Common myeloid progenitor, CD34-positive (primary cell): ENCODE results near the gene FLOT2.
A peak's percentile ranks its signal among the peaks of the same experiment; 100 is the strongest.
"Not testable (repeated sequence)": the region's sequence is repeated elsewhere in the genome, so short reads cannot be mapped to it uniquely, and the experiment has no call there.

Experiments used
- CTCF ChIA-PET: fragments of 350-600 bp; sonication (Branson Sonifier 250); formaldehyde crosslinking; loops from one replicate; lab custom pipeline; 2021; ENCODE audit warnings: antibody characterized with exemption; lab: Charles Lee
- POLR2A ChIA-PET: fragments of 350-600 bp; sonication (Branson Sonifier 250); formaldehyde crosslinking; loops from one replicate; lab custom pipeline; 2021; ENCODE audit warnings: antibody characterized with exemption; lab: Charles Lee
- DNase-seq, 3 donors: peaks; one replicate each; pipeline versions ENCODE4 v3.0.0 to v3.0.0-alpha.2; 2013
- H3K27ac ChIP-seq, 2 experiments: 1 replicate in 1 of 2; 2 replicates in 1 of 2; pipeline ENCODE4 v1.7.0; 2013; ENCODE audit warnings: inconsistent platforms in 2 of 2, low read length in 2 of 2, mild to moderate bottlenecking in 2 of 2, low read depth in 1 of 2, moderate library complexity in 1 of 2; ENCODE audit not compliant: severe bottlenecking in 2 of 2, insufficient read depth in 1 of 2, poor library complexity in 1 of 2
- H3K27me3 ChIP-seq, 5 experiments: replicated peaks in 2 of 5; 1 replicate in 3 of 5; 2 replicates in 2 of 5; pipeline versions ENCODE4 v1.6.1 to v1.7.0; 2013; ENCODE audit warnings: low read length in 4 of 5, mild to moderate bottlenecking in 2 of 5, moderate library complexity in 2 of 5, inconsistent platforms in 1 of 5; ENCODE audit not compliant: insufficient read depth in 5 of 5, control insufficient read depth in 4 of 5
- H3K36me3 ChIP-seq, 4 experiments: 1 replicate in 2 of 4; 2 replicates in 2 of 4; pipeline versions ENCODE4 v1.6.1 to v1.7.0; 2013; ENCODE audit warnings: low read length in 3 of 4, control low read depth in 1 of 4, mild to moderate bottlenecking in 1 of 4; ENCODE audit not compliant: control insufficient read depth in 4 of 4, insufficient read depth in 4 of 4
- H3K4me1 ChIP-seq, 4 experiments: 1 replicate in 3 of 4; 2 replicates in 1 of 4; pipeline versions ENCODE4 v1.6.1 to v1.7.1; 2013; ENCODE audit warnings: low read length in 3 of 4, mild to moderate bottlenecking in 3 of 4, control low read depth in 1 of 4, inconsistent platforms in 1 of 4, moderate library complexity in 1 of 4; ENCODE audit not compliant: control insufficient read depth in 4 of 4, insufficient read depth in 4 of 4; ENCODE audit errors: control extremely low read depth in 1 of 4
- H3K4me3 ChIP-seq, 7 experiments: 1 replicate in 4 of 7; 2 replicates in 3 of 7; pipeline versions ENCODE4 v1.5.1 to v1.7.0; 2013; ENCODE audit warnings: mild to moderate bottlenecking in 7 of 7, low read length in 6 of 7, moderate library complexity in 6 of 7, inconsistent platforms in 2 of 7, low read depth in 2 of 7, control low read depth in 1 of 7; ENCODE audit not compliant: insufficient read depth in 4 of 7, control insufficient read depth in 1 of 7; ENCODE audit errors: extremely low read depth in 1 of 7
- H3K9me3 ChIP-seq, 5 experiments: 1 replicate in 4 of 5; 2 replicates in 1 of 5; pipeline versions ENCODE4 v1.6.1 to v1.7.1; 2013; ENCODE audit warnings: low read length in 4 of 5, mild to moderate bottlenecking in 2 of 5, inconsistent platforms in 1 of 5, low read depth in 1 of 5, moderate library complexity in 1 of 5; ENCODE audit not compliant: control insufficient read depth in 4 of 5, insufficient read depth in 2 of 5; ENCODE audit errors: control extremely low read depth in 1 of 5
- WGBS: methylation state at CpG from one replicate; pipeline ENCODE4 v1.1.5; 2013; ENCODE audit not compliant: insufficient coverage; 5-methylcytosine and 5-hydroxymethylcytosine counted together

Gene FLOT2

GRCh38 chr17:28879886-28880571 is 17.5 kb downstream of the FLOT2 start:
- H3K27me3 ChIP-seq = no peaks in the 10 kb centered on the region
- DNase-seq = no peak
- no peak overlapping the region for H3K4me3 ChIP-seq
- POLR2A ChIA-PET = no interaction called here
- no peaks in the 10 kb centered on the region for H3K4me1 ChIP-seq
- WGBS = 79% methylated on average over 8 of the region's 9 CpGs
- CTCF ChIA-PET = interaction anchor here (1.4 to 1.8 kb wide), 6 partner anchors 8 to 117 kb away, joined by 3 to 5 read pairs (median 4); partner anchors contain the start of gene DHRS13
- H3K9me3 ChIP-seq = no peaks in the 10 kb centered on the region
- H3K27ac ChIP-seq = no peak overlapping the region
- H3K36me3 ChIP-seq = peaks cover 11 to 69% (median 56%) of the 10 kb centered on the region in 4 experiments

GRCh38 chr17:28878981-28879380 is 18.6 kb downstream of the FLOT2 start:
- Histone ChIP-seq H3K4me1 (no peaks in the 10 kb centered on the region), H3K36me3 (peaks cover 11 to 59% (median 49%) of the 10 kb centered on the region in 4 experiments), H3K4me3 (no peak overlapping the region), H3K9me3 (no peaks in the 10 kb centered on the region), H3K27me3 (no peaks in the 10 kb centered on the region), H3K27ac (no peak overlapping the region)
- ChIA-PET CTCF (interaction anchor here (0.8 to 2.7 kb wide), 8 partner anchors 12 to 124 kb away, joined by 3 to 10 read pairs (median 5); partner anchors contain the start of genes DHRS13 and FAM222B), POLR2A (no interaction called here)
- peak in 2 of 3 donors; percentile 35 to 37 for DNase-seq
- 95% methylated on average over 4 of the region's 4 CpGs for WGBS

- Histone ChIP-seq H3K9me3 (no peaks in the 10 kb centered on the region), H3K27ac (no peak overlapping the region), H3K36me3 (peaks cover 11 to 52% (median 44%) of the 10 kb centered on the region in 4 experiments), H3K4me1 (no peaks in the 10 kb centered on the region), H3K27me3 (no peaks in the 10 kb centered on the region), H3K4me3 (no peak overlapping the region)
- ChIA-PET POLR2A (no interaction called here), CTCF (interaction anchor here (0.8 to 2.7 kb wide), 8 partner anchors 10 to 124 kb away, joined by 3 to 10 read pairs (median 5); partner anchors contain the start of gene FAM222B)
- DNase-seq = no peak
- no CpG with 5 or more reads among the region's 2 CpGs for WGBS
Measured at GRCh38 chr17:28878158-28878910, 19.2 kb downstream of the FLOT2 start.

GRCh38 chr17:28877150-28877711 is 20.3 kb downstream of the FLOT2 start:
- not testable (repeated sequence) for H3K4me1 ChIP-seq, H3K27ac ChIP-seq, H3K4me3 ChIP-seq, H3K27me3 ChIP-seq, H3K9me3 ChIP-seq, DNase-seq
- H3K36me3 ChIP-seq = peaks cover 11 to 41% (median 34%) of the 10 kb centered on the region in 4 experiments
- WGBS = 100% methylated on average over 4 of the region's 6 CpGs
- POLR2A ChIA-PET = interaction anchor here (0.6 kb wide), 1 partner anchor 174 kb away, joined by 4 read pairs; no protein-coding TSS in a partner anchor
- CTCF ChIA-PET = interaction anchor here (0.6 to 2.7 kb wide), 3 partner anchors 29 to 203 kb away, joined by 3 to 10 read pairs (median 4); no protein-coding TSS in a partner anchor

- CTCF ChIA-PET = no interaction called here
- no peak overlapping the region for H3K27ac ChIP-seq
- no CpG with 5 or more reads among the region's 1 CpG for WGBS
Measured at GRCh38 chr17:28875848-28876550, 21.5 kb downstream of the FLOT2 start.

GRCh38 chr17:28874750-28875149 is 22.8 kb downstream of the FLOT2 start:
- Histone ChIP-seq H3K4me3 (no peak overlapping the region), H3K27ac (no peak overlapping the region), H3K36me3 (peaks cover 0 to 16% (median 12%) of the 10 kb centered on the region in 4 experiments), H3K27me3 (no peaks in the 10 kb centered on the region), H3K4me1 (peaks cover 2 to 8% (median 6%) of the 10 kb centered on the region in 4 experiments), H3K9me3 (no peaks in the 10 kb centered on the region)
- ChIA-PET CTCF (interaction anchor here (1.3 to 1.7 kb wide), 3 partner anchors 8 to 111 kb away, joined by 4 to 5 read pairs (median 4); no protein-coding TSS in a partner anchor), POLR2A (no interaction called here)
- WGBS = no CpG with 5 or more reads among the region's 3 CpGs
- DNase-seq = no peak

More at GRCh38 chr17:28875848-28876550, 21.5 kb downstream of the FLOT2 start:
- no peak for DNase-seq
- H3K9me3 ChIP-seq = no peaks in the 10 kb centered on the region
- peaks cover 6 to 29% (median 22%) of the 10 kb centered on the region in 4 experiments for H3K36me3 ChIP-seq
- H3K27me3 ChIP-seq = no peaks in the 10 kb centered on the region
- POLR2A ChIA-PET = no interaction called here
- H3K4me3 ChIP-seq = no peak overlapping the region
- H3K4me1 ChIP-seq = peaks cover 1 to 6% (median 4%) of the 10 kb centered on the region in 4 experiments
